HT-29 (cell line): ENCODE results near the gene PRSS21. TPM values are rescaled to one million over a fixed set of nuclear protein-coding genes. Genes with fewer than 3 reads are reported as not detected.

Experiments used
- DNase-seq: peaks from one replicate; pipeline ENCODE4 v3.0.0-alpha.2; 2015; ENCODE audit warnings: low spot score
- total RNA-seq: library from RNA; depleted of rRNA; stranded (reverse); fragments of >200 nt; shearing (Covaris generic); gene quantifications from 2 replicates; pipeline ENCODE4 v1.2.3, GENCODE V29; 2014

PRSS21 gene
- total RNA-seq, 1 experiment from 2014 or later, result not detected

- no peak for DNase-seq
These were observed 13.4 kb upstream of the PRSS21 start for GRCh38 chr16:2803545-2804195.

DNA sequence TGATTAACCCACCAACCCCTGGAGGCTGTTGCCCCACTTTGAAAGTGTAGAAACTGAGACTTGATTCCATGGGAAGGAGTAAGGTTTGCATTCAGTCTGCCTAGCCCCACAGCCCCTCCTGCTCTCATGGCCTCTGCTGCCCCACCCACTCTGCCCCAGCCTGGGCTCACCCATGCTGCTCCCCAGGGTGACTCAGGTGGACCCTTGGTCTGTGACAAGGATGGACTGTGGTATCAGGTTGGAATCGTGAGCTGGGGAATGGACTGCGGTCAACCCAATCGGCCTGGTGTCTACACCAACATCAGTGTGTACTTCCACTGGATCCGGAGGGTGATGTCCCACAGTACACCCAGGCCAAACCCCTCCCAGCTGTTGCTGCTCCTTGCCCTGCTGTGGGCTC is 12.3 kb upstream of the PRSS21 start:
- DNase-seq, result no peak

DNA sequence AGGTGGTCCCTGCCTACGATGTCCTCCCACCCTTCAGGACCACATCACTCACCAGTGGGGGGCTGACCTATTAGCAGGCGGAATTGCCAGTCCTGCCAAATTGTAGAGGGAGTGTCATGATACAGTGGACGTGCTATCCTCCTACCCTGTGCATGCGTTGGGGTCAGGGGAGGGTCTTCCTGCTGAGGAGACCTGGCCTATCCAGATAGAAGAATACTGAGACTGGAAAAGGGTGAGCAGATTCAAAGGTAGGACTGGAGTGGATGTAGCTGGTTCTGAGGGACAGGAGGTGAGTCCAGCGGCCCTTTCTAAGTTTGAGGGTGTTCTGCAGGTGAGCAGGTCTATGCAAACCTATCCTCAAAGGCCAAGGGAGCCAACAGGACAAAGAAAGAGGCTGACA is 10.8 kb upstream of the PRSS21 start:
- no peak for DNase-seq

DNA sequence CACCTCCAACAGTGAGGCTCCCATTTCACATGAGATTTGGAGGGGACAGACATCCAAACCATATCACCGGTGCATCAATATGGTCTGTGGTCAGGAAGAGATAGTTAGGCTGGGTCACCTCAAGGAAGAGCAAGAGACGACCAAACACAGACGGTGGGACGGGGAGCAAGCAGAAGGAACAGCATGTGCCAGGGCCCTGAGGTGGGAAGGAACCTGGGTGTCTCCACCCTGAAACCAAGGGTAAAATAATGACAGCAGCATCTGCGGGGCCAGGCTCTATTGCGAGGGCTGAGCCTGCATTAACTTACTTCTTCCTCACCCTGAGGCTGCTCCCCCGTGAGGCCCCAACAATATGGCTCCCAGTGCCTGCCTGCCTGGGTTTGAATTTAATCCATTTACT is 8.9 kb upstream of the PRSS21 start:
- DNase-seq, result no peak

DNA sequence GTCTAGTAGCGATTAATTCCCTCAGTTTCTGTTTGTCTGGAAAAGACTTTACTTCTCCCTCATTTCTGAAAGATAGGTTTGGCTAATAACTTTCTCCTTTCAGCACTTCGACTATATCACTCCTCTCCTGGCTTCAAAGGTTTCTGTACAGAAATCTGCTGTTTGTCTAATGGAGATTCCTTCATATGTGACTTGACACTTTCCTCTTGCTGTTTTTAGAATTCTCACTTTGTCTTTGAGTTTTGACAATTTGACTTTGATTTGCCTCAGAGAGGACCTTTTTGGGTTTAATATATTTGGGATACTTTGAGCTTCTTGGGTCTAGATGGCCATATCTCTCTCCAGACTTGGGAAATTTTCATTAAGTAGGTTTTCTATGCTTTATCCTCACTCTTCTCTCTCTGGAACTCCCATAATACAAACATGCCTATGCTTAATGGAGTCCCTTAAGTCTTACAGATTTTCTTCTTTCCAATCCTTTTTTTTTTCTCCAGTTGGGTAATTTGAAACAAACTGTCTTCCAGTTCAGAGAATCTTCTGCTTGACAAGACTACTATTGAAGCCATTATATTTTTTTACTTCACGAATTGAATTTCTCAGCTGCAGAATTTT is 7.8 kb upstream of the PRSS21 start:
- no peak for DNase-seq

GRCh38 chr16:2810651-2811050 is 6.4 kb upstream of the PRSS21 start:
- no peak for DNase-seq

DNA sequence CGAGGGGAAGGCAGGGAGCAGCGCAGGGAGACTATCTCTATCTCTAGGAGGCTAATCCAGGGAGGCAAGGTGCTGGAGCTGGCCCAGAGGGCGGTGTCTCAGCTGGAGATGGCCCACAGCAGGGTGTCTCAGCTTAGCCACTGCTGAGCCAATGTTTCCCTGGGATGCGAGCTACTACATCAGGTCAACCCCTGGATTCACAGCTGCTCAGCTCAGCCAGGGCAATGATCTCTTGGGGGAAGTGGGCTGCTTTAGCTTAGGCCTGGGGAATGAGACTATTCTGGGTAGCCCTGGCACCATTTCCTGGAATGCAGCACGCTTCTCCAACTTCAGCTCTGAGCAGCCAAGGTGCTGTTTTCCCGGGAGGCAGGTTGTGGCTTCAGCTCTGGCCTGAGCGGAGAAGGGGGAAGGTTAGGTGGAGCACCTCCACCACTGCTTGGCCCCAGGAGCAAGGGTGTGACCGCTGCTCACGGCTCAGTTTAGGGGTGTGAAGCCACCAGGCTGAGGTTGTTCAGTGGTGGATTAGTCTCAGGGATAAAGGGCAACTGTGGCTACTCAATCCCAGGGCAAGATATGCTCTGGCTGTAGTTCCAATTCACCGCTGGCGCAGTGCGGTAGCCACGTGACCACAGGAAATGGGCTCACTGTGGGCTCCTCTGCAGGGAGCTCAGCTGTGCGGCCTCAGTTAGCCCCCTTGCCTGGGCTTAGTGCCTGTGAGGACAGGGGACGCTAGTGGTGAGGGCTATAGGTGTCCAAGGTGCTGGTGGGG is 5.2 kb upstream of the PRSS21 start:
- no peak for DNase-seq

DNA sequence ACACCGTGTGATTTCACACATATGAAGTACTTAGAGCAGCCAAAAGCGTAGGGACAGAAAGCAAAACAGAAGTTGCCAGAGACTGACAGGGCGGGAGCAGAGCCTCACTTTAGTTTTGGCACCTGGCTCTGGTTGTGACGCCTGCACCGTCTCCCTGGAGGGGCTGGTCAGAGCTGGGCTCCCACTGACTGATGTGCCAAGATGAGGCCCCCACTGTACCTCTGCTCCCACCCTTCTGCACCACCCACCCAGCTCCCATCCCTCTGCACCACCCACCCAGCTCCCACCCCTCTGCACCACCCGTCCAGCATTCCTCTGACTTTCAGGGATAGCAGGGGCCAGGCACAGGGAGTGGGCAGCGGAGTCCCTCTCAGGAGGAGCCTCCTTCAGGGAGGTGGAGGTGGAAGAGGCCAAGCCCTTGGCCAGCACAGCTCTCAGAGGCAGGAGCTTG is 3.2 kb upstream of the PRSS21 start:
- DNase-seq, result no peak

DNA sequence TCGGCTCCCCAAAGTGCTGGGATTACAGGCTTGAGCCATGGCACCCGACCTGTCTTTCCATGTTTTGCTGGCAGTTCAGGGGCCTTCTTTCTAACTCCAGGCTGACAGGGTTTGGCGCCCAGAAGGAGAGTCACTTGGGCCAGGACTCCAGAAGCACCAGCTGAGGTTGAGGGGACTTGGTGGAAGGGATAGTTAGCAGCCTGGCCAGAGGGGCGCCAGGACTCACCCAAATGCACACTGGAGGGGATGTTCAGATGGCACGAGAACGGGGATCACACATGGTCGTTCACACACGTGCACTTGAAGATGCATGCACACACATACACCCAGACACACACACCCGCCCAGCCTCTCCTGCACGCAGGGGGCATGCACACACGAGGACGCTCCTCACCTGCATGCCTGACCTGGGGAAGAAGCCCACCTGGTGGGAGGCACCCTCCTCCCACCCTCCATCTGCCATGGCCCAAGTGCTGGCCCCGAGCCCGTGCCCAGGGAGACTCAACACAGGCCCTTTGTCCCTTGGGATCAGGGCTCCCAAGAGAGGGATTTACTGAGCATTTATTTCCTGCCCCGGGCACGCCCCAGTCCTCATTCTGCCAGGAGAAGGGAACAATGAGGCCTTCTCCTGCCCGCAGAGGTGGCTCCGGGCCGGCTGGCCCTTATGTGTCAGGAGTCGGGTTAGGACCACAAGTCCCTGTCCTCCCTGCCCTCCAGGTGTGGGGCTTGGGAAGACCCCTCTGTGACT is 2.3 kb upstream of the PRSS21 start:
- DNase-seq, result no peak

- no peak for DNase-seq
These were observed 1.7 kb upstream of the PRSS21 start for GRCh38 chr16:2815299-2815771.

DNA sequence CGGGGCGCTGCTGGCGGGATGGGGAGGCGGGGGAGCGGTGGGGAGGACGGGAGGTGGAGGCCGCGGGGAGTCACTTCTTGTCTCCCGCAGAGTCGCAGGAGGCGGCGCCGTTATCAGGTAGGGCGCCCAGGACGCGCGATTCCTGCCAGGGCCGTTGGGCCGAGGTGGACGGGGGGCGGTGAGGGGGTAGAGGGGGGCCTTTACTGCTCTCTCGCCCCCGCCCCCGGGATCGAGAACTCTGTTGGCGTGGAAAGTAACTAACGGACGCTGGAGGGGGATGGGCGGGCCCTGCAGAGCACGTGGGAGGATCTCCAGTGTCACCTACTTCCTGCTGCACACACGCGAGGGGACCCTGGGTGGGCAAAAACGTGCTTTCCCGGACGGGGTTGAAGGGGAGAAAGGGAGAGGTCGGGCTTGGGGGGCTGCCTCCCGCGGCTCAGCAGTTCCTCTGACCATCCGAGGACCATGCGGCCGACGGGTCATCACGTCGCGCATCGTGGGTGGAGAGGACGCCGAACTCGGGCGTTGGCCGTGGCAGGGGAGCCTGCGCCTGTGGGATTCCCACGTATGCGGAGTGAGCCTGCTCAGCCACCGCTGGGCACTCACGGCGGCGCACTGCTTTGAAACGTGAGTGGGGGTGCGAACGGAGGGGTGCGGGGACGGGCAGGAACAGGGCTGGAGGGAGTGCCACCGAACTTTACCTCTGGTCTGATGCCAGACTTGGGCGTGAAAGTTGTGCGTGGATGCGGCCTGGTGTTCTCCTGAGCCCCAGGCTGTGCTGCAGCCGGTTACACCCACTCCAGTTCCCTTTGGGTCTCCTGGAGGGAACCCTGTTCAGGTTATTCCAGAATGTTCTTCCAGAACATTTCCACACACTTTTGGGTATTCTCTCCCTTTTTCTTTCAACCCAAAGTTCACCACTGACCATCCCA is 569 bp downstream of the PRSS21 start:
- DNase-seq, result no peak

DNA sequence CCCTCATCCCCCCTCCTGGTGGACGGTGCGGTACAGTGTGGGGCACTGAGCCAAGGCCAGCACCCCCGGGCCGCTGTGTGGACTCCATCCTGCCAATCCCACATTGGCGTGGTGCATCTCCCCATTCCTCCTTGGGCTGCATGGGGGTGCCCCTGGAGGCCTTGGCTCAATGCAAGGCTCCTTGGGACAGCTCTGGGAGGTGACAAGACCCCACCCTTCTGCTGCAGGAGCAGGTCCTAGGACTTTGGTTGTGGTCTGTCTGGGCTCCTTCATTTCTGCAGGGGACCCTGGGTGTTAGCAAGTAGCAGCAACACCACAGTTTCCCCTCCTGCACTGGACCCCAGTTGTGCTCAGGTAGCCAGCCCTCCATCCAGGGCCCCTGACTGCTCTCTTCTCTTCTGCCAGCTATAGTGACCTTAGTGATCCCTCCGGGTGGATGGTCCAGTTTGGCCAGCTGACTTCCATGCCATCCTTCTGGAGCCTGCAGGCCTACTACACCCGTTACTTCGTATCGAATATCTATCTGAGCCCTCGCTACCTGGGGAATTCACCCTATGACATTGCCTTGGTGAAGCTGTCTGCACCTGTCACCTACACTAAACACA is 1.3 kb downstream of the PRSS21 start:
- no peak for DNase-seq

DNA sequence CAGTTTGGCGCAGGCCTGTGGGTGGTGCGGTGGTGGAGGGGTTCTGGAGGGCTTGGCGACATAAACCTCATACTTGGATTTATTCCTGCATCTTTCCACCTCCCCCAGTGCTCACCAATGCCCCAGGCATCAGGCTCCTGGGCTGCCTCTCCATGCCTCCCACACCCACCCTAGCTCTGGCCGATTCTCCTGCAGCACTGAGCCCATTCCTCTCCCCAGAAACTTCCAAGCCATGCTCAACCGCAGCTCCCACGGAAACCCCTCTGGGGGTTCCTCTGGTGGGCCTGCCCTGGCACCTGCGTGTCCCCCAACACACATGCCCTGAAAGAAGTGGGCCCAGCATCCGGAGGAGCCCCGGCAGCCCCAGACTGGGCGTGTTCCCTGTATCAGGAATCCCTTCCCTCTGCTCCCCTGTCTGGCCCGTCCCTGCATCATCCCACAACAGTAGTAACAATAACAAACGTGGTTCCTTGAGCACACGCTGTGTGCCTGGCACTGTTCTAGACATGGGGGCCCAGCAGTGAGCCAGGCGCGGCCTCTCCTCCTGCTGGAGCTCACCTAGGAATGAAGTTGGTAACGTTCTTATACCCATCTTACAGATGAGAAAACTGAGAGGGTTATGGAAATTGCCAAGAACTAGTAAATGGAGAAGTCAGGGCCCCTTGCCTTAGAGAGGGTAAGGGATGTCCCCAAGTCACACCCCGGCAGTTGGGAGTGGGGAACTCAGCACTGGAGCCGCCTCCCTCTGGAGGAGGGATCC is 2.3 kb downstream of the PRSS21 start:
- DNase-seq, result no peak

DNA sequence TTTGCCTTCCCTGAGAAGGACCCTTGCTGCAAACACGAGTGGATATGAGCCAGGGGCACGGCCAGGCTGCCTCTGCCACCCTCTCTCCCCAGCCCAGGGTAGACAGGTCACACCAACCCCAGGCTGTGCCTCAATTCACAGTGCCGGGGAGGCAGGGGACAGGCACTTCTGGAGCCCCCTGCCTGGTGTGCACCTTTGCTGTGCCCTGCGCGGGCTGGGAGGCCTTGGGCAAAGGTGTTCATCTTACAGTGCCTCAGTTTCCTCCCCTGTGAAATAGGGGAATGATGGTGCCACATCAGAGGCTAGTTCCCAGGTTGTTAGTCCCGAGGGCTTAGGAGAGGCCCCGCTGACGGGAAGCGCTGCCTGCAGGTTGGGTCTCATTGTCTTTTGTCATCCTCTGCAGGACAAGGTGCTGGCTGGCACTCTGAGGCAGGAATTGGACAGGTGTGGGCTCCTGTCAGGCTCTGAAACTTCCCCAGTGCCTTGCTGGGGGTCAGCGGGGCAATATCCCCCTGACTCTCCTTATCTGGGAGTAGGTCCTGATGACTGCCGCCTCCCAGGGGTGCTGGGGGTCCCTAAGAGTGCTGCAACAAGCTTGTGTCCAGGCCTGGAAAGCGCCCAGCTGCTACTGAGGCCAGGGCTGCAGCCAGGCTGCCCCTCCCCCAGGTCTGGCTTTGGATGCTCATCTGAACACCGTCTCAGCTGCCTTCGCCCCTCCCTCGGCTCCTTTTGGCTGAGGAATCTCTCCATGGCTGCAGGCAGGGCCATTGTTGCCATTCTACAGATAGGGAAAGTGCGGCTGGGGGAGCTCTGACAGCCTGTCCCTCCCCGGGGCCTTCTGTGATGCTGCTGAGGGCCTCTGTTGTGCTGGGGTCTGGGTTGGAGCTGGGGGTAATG is 3.1 kb downstream of the PRSS21 start:
- no peak for DNase-seq

DNA sequence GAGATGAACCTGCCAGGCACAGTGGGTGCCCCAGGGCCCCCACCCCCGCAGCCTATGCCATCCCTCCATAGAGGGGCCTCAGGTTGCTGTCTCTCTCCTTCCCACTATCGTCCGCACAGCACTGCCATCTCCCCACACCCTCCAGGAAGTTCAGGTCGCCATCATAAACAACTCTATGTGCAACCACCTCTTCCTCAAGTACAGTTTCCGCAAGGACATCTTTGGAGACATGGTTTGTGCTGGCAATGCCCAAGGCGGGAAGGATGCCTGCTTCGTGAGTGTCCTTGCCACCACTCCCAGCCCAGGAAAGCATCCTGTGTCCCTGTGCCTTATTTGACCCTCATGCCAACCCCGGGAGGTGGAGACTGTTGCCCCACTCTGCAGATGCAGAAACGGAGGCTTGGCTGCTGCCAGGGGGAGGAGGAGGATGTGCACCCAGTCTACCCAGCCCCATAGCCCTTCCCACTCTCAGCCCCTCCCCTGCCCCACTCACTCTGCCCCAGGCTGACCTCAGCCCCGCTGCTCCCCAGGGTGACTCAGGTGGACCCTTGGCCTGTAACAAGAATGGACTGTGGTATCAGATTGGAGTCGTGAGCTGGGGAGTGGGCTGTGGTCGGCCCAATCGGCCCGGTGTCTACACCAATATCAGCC is 3.9 kb downstream of the PRSS21 start:
- no peak for DNase-seq

DNA sequence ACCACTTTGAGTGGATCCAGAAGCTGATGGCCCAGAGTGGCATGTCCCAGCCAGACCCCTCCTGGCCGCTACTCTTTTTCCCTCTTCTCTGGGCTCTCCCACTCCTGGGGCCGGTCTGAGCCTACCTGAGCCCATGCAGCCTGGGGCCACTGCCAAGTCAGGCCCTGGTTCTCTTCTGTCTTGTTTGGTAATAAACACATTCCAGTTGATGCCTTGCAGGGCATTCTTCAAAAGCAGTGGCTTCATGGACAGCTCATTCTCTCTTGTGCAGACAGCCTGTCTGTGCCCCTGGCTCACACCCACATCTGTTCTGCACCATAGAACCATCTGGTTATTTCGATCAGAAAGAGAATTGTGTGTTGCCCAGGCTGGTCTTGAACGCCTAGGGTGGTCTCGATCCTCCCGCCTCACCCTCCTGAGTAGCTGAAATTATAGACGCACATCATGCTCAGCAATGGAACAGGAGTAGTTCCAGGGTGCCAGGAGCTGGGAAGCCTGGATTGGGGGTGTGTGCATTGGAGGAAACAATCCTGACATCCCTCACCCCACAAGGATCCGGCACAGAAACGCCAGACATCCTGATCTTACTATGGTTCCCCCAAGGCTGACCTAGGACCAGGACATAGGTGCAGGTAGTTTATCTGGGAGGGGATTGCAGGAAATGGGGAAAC is 4.6 kb downstream of the PRSS21 start:
- no peak for DNase-seq

- no peak for DNase-seq
These were observed 5.1 kb downstream of the PRSS21 start for GRCh38 chr16:2822158-2822495.

DNA sequence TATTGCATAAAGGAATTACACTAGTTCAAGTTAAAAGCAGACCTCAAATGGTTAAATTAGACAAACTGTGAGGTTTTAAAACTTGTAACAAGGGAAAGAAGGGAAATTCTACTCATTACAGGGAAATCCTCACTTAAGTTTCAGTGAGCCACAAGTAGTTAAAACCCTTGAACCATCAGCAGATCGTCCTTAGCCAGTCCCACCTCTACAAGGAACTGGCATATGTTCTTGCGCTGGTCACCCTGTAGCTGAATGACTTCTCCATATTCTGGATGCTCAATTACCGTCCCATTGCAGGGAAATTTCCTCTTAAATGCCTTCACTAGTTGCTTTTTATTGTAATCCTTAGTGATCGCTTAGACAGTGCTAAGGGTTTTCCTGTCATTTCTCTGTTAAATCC is 5.5 kb downstream of the PRSS21 start:
- DNase-seq, result no peak
